Heart left ventricle (tissue), 13 donors: ENCODE results near the gene ZEB2.

Source experiments
- POLR2A ChIP-seq, 2 donors: fragments of 450-650 bp; IDR thresholded peaks; one replicate each; pipeline ENCODE4 v1.6.1; 2017; ENCODE audit warnings: antibody characterized with exemption in 2 of 2, mild to moderate bottlenecking in 2 of 2, moderate library complexity in 2 of 2
- TF ChIP-seq, protein P1 (sequence below), 12 donors: fragments of 200-600 bp; sonication (generic) in 4 of 12; IDR thresholded peaks; one replicate each; pipeline versions ENCODE4 v1.5.0 to v1.8.0; 2018 to 2022; ENCODE audit warnings: antibody characterized with exemption in 12 of 12, mild to moderate bottlenecking in 5 of 12
- donor health status: ischemic (EF 13 %, LVEDD 7.1; RV severe dilation, severe dysfunction).
- donor health status: DM: no; HTN: yes; CAD: no.
- donor health status: DM: no; HTN: no; CAD: no.
- donor health status: ischemic (EF 25% LVEDD 6.9; RV normal size, moderate dysfunction).
- donor health status: ischemic (EF 25% LVEDD 5.7; RV mildly dilated, moderate dysfunction).
- donor health status: ischemic (EF 35%, LVEDD 5.7; RV mildly dilated, moderate dysfunction).
- donor health status: nonischemic (EF 11% LVEDD 7.7; RV severe dilation, severe dysfunction).
- donor health status: DM: yes; HTN: yes; CAD: no.
- donor health status: PGD.
- donor health status: ischemic (EF 29% LVEDD 5.4; RV normal size, mild dysfunction).
- donor health status: nonischemic (EF 23%, LVEDD 6.1; RV moderate dilation, normal function).

DNA sequence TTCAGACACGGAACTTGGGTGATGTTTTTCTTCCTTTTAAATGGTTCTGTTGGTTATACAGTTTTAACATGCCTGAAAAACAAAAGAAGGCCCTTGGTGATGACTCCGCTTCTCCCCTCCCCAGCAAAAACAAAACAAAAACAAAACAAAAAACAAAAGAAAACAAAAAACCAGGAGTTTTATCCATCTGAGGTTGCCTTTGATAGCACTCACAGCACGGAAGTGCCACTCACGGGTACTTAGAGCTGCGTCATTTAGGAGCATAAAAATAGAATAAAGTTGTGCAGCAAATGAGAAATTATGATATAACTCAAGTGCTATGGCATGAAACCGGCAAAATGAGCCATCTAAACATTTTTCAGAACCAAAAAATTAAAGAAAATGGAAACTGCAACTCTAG, 57.7 kb downstream of the ZEB2 start:
- TF ChIP-seq, protein P1, sequence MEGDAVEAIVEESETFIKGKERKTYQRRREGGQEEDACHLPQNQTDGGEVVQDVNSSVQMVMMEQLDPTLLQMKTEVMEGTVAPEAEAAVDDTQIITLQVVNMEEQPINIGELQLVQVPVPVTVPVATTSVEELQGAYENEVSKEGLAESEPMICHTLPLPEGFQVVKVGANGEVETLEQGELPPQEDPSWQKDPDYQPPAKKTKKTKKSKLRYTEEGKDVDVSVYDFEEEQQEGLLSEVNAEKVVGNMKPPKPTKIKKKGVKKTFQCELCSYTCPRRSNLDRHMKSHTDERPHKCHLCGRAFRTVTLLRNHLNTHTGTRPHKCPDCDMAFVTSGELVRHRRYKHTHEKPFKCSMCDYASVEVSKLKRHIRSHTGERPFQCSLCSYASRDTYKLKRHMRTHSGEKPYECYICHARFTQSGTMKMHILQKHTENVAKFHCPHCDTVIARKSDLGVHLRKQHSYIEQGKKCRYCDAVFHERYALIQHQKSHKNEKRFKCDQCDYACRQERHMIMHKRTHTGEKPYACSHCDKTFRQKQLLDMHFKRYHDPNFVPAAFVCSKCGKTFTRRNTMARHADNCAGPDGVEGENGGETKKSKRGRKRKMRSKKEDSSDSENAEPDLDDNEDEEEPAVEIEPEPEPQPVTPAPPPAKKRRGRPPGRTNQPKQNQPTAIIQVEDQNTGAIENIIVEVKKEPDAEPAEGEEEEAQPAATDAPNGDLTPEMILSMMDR (IDR thresholded peaks at IDR 0.05), result no peak
- TF ChIP-seq POLR2A (IDR thresholded peaks at IDR 0.05), result no peak
